Hippocampal formation (tissue), 2 donors: Measurements from ENCODE around the gene PICALM.

Source experiments
- DNase-seq, 2 donors: peaks; one replicate each; lab custom pipeline; 2025; lab: John Stamatoyannopoulos, UW

Gene PICALM

GRCh38 chr11:86079421-86079820 lies 10.5 kb upstream of the PICALM start:
- no peak for DNase-seq

DNA sequence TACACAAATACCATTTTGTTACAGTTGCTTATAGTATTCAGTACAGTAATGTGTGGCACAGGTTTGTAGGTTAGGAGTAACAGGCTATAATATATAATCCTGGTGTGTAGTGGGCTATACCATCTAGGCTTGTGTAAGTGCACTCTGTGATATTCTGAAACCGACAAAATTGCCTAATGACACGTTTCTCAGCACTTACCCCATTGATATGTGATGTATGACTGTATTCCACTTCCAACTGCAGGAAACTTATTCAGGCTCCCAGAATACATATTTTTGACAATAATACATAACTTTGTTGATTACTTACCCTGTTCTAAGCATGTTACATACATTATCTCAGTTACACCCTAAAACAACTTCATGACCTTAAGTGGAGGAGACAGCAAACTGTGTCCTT lies 5.1 kb upstream of the PICALM start:
- DNase-seq, result no peak

- no peak for DNase-seq
Measured at GRCh38 chr11:86072211-86072610, 3.3 kb upstream of the PICALM start.

GRCh38 chr11:86070142-86071056 lies 1.5 kb upstream of the PICALM start:
- peak in 1 of 2 donors; percentile 15 for DNase-seq

- DNase-seq, result peak in 1 of 2 donors; percentile 85
Measured at GRCh38 chr11:86069408-86070101, 671 bp upstream of the PICALM start.

GRCh38 chr11:86068138-86068871 lies 579 bp downstream of the PICALM start:
- peak in 1 of 2 donors; percentile 49 for DNase-seq

DNA sequence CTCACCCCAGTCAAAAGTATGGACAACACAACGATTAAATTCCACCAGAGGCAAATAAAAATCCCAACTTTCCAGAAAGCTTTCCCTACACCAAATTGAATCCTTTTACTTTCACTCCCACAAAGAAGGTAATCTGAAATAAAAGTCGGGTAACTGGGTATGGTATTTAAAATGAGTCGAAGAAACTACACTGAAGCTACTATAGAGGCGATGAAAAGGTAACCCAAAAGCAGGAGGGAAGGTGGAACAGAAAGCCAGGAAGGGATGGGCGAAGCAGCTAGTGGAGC lies 1.1 kb downstream of the PICALM start:
- peak in 1 of 2 donors; percentile 49 for DNase-seq

DNA sequence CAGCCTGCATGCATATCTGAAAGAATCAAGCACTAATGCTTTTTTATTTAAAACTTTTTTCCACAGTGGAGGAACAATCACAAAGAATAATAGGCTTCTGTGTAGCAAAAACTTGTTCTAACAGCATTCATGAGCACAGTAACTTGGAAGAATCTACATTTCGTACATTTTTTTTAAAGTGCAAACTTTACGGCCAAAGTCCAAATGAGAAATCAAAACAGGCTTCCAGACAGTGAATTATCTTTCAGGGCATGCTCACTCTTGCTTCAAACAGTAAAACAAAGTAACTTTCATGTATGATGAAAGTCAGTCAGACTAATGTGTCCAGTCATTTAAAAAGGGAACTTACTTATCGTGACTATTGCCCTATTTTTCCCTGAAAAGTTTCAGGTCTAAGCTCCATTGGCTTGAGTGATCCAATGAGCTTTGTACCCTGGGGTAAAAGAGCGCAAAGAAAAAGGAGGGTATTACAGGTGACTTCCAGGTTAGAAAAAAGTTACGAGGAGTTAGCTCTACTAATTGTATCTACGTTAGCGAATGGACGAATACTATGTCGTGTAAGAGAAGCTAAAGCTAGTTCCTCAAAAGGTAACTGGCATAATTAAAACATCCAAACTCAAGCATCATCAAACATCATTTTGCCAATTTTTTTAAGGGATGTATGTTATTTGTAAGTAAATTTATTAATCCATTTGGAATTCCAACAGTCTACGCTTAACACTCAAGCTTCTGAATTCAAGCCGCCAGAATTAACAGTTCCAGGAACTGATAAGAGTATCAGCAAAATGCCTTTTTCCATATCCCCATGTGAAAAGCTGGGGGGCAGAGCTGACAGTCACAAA lies 1.7 kb downstream of the PICALM start:
- DNase-seq, result peak in 1 of 2 donors; percentile 58

DNA sequence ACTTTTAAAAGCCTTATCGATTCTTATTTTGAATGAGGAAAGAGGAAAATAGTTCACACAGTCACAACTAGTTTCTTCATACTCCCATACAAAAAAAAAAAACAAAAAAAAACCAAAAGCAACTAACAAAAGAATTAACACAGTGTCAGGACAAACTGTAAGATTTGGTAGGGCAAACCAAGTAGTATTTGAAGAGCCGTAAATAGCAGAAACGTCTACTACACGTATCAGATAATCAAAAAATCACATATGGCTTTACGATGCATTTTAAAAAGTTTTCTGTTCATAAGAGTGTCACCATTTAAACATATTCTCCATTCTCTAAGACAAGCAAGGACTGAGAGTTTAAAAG lies 2.3 kb downstream of the PICALM start:
- DNase-seq, result no peak

DNA sequence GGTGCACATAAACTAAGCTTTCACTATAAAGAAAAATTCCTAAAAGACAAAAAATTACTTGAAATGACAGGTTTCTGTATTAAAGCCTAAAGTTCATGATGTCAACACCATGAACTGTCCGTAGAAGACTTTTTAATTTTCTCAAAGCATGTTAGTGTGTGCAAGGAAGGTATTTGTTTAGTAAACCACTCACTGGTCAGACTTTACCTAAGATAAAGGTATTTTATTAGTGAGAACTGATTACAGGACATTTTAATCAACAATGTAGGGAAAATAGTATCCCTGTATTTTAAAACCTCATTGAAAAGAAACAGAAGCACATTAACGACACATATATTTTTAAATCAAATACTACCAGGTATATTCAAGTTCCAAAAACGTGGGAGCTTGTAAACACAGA lies 2.9 kb downstream of the PICALM start:
- DNase-seq, result no peak

DNA sequence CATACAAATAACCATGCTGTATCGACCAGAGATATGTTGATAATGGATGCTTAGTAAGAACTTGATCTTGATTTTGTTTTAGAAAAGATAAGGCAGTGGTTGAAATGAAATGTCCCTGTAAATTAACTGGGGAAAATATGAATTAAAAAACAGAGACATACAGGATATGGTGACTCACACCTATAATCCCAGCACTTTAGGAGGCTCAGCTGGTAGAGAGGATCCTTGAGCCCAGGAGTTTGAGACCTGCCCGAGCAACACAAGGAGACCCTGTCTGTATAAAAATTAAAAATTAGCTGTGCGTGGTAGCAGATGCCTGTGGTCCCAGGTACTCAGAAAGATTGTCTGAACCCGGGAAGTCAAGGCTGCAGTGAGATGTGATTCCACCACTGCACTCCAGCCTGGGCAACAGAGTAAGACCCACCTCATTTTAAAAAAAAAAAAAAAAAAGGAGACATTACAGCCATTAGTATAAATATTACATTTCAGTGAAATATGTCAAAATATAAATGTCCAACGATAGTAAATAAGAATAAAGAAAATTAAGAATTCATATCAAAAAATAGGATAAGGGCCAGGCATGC lies 4.6 kb downstream of the PICALM start:
- no peak for DNase-seq

DNA sequence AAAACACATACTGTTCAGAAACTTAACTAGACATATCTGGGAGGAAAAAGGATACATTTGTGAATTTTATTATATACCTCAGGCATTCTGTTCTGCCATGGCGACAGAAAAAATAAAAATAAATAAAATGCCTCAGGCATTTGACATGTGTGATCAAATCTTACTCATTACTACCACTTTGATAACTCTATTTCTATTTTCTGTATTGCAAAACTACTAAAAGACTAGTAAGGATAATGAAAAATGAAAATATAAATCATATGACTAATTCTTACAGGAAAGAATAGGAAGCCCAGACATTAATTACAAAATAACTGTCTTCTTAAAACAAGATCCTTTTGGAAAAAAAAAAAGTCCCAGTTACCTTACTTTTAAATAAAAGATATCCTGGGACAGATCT lies 5.3 kb downstream of the PICALM start:
- DNase-seq, result no peak

DNA sequence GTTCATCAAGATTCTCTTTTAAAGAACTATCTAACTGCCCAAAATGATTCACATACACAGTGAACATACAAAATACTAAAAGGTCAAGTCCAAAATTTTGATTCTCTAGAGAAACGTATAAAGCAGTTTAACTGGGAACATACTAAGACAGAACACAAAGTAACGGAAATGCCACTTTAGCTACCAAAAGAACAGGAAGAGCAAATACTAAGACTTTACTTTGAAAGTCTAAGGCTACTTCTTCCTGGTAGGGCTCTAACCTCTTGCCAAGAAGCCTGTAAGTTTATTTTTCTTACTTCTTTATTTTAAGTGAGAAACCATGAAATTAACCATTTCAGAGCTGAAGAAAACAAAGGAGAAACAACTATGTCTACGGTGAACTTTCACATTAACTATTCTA lies 6.2 kb downstream of the PICALM start:
- peak in 1 of 2 donors; percentile 23 for DNase-seq

GRCh38 chr11:86061483-86062205 lies 7.2 kb downstream of the PICALM start:
- no peak for DNase-seq

DNA sequence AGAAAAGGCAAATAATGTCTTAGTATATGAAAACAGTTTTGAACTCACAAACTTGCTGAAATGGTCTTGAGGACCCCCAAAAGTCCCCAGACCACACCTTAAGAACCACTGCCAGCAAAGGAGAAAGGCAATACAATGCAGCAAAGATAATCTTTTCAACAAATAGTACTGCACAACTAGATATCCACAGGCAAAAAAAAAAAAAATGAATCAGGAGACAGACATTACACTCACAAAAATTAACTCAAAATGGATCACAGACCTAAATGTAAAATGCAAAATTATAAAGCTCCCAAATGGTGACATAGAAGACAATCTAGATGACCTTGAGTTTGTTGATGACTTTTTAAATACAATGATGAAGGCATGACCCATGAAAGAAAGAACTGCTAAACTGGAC lies 8.3 kb downstream of the PICALM start:
- DNase-seq, result no peak

DNA sequence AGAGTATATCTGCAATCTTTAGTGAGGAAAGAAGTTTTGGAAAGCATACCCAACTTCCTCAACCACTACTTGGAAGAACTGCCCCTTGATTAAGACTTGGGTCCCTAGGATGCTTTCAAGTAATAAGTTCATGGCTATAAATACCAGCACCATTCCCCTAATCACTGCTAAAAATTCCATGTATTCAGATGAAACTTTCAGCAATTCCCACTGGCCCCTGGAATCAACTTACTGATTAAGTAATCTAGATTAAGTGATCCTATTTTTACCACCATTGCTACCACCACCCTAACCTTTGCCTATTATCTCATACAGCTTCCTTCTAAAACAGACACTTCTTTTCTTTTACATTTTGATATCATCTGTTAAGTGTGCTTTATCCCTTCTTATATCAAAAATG lies 10.5 kb downstream of the PICALM start:
- no peak for DNase-seq

GRCh38 chr11:86056351-86056854 lies 12.5 kb downstream of the PICALM start:
- no peak for DNase-seq

DNA sequence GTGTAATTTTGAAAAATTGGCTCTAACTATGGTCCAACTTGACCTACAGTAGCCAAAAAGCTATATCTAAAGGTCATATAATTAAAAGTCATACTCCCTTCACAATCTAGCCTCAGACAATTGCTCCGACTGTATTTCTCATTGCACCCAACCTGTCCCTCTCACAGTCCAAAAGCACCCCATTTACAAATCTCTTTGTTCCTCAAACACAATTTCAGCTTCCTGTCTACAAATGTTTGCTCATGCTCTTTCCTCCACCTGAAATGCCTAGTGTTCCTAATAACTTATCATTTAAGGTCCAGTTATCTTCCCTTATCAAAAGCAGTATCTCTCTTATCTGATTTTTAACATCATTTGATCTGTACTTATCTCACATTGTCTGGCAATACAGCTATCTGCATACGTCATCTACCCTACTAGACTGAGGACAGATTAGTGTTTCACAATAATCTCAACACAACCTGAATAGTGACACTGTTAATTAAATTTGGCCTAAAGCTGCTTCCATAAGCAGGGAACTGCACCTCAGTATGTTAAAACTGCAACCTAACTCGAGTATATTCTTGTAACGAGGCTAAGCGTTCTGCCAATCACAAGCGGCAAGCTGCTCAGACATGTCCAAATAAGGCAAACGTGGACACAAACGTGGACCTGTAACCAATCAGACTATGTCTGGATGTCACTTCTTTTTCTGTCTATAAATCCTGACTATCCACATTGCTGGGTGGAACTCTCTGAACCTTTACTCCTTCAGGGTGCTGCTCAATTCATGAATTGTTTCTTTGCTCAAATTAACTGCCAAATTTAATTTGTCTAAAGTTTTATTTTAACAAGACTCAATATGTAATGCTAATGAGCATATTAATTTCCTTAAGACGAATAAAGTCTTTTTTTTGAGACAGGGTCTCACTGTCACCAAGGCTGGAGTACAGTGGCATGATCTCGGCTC lies 15.9 kb downstream of the PICALM start:
- DNase-seq, result no peak

- DNase-seq, result no peak
Measured at GRCh38 chr11:86050196-86050709, 18.6 kb downstream of the PICALM start.
